ENCODE measurements around the gene USP32. TPM values are rescaled to one million over a fixed set of nuclear protein-coding genes. Genes with fewer than 3 reads are reported as not detected.

USP32 gene
- total RNA-seq, 1 donor from 2014 or later, result 39.7 TPM

- Histone ChIP-seq H3K9me3 (ENCODE audit: control insufficient read depth in 3 of 3, low read length in 3 of 3) (no peaks in the 10 kb centered on the region), H3K27ac (ENCODE audit: low read depth, low read length) (no peak overlapping the region), H3K9ac (ENCODE audit: low read depth in 1 of 3, low read length in 3 of 3) (no peak overlapping the region), H3K27me3 (ENCODE audit: control insufficient read depth in 3 of 3, insufficient read depth in 3 of 3, low read length in 3 of 3) (no peaks in the 10 kb centered on the region), H3K36me3 (ENCODE audit: control insufficient read depth in 3 of 3, insufficient read depth in 3 of 3, low read length in 3 of 3) (peaks cover 0 to 4% (median 3%) of the 10 kb centered on the region in 3 donors), H3K4me3 (ENCODE audit: low read length in 3 of 3) (no peak overlapping the region), H3K4me1 (ENCODE audit: control insufficient read depth in 3 of 3, insufficient read depth in 3 of 3, low read length in 3 of 3) (no peaks in the 10 kb centered on the region)
Observed at GRCh38 chr17:60293580-60294335, 98.2 kb downstream of the USP32 start.

- Histone ChIP-seq H3K9me3 (ENCODE audit: control insufficient read depth in 3 of 3, low read length in 3 of 3) (no peaks in the 10 kb centered on the region), H3K36me3 (ENCODE audit: control insufficient read depth in 3 of 3, insufficient read depth in 3 of 3, low read length in 3 of 3) (peaks cover 0 to 4% (median 3%) of the 10 kb centered on the region in 3 donors), H3K27ac (ENCODE audit: low read depth, low read length) (no peak overlapping the region), H3K27me3 (ENCODE audit: control insufficient read depth in 3 of 3, insufficient read depth in 3 of 3, low read length in 3 of 3) (no peaks in the 10 kb centered on the region), H3K9ac (ENCODE audit: low read depth in 1 of 3, low read length in 3 of 3) (no peak overlapping the region), H3K4me3 (ENCODE audit: low read length in 3 of 3) (no peak overlapping the region), H3K4me1 (ENCODE audit: control insufficient read depth in 3 of 3, insufficient read depth in 3 of 3, low read length in 3 of 3) (no peaks in the 10 kb centered on the region)
Observed at GRCh38 chr17:60292697-60293096, 99.2 kb downstream of the USP32 start.

- Histone ChIP-seq H3K4me3 (ENCODE audit: low read length in 3 of 3) (no peak overlapping the region), H3K9ac (ENCODE audit: low read depth in 1 of 3, low read length in 3 of 3) (no peak overlapping the region), H3K9me3 (ENCODE audit: control insufficient read depth in 3 of 3, low read length in 3 of 3) (no peaks in the 10 kb centered on the region), H3K4me1 (ENCODE audit: control insufficient read depth in 3 of 3, insufficient read depth in 3 of 3, low read length in 3 of 3) (no peaks in the 10 kb centered on the region), H3K27ac (ENCODE audit: low read depth, low read length) (no peak overlapping the region), H3K27me3 (ENCODE audit: control insufficient read depth in 3 of 3, insufficient read depth in 3 of 3, low read length in 3 of 3) (no peaks in the 10 kb centered on the region), H3K36me3 (ENCODE audit: control insufficient read depth in 3 of 3, insufficient read depth in 3 of 3, low read length in 3 of 3) (peaks cover 0 to 4% (median 0%) of the 10 kb centered on the region in 3 donors)
Observed at GRCh38 chr17:60284709-60285108, 107.2 kb downstream of the USP32 start.

GRCh38 chr17:60283816-60284215 is 108.1 kb downstream of the USP32 start:
- Histone ChIP-seq H3K9me3 (ENCODE audit: control insufficient read depth in 3 of 3, low read length in 3 of 3) (no peaks in the 10 kb centered on the region), H3K27ac (ENCODE audit: low read depth, low read length) (no peak overlapping the region), H3K4me3 (ENCODE audit: low read length in 3 of 3) (no peak overlapping the region), H3K27me3 (ENCODE audit: control insufficient read depth in 3 of 3, insufficient read depth in 3 of 3, low read length in 3 of 3) (no peaks in the 10 kb centered on the region), H3K9ac (ENCODE audit: low read depth in 1 of 3, low read length in 3 of 3) (no peak overlapping the region), H3K4me1 (ENCODE audit: control insufficient read depth in 3 of 3, insufficient read depth in 3 of 3, low read length in 3 of 3) (no peaks in the 10 kb centered on the region), H3K36me3 (ENCODE audit: control insufficient read depth in 3 of 3, insufficient read depth in 3 of 3, low read length in 3 of 3) (peaks cover 0 to 4% (median 0%) of the 10 kb centered on the region in 3 donors)

- H3K4me3 ChIP-seq (ENCODE audit: low read length in 3 of 3), result no peak overlapping the region
- no peaks in the 10 kb centered on the region for H3K27me3 ChIP-seq (ENCODE audit: control insufficient read depth in 3 of 3, insufficient read depth in 3 of 3, low read length in 3 of 3)
- H3K27ac ChIP-seq (ENCODE audit: low read depth, low read length), result no peak overlapping the region
- H3K36me3 ChIP-seq (ENCODE audit: control insufficient read depth in 3 of 3, insufficient read depth in 3 of 3, low read length in 3 of 3), result no peaks in the 10 kb centered on the region
- H3K4me1 ChIP-seq (ENCODE audit: control insufficient read depth in 3 of 3, insufficient read depth in 3 of 3, low read length in 3 of 3), result no peaks in the 10 kb centered on the region
- H3K9me3 ChIP-seq (ENCODE audit: control insufficient read depth in 3 of 3, low read length in 3 of 3), result no peaks in the 10 kb centered on the region
- H3K9ac ChIP-seq (ENCODE audit: low read depth in 1 of 3, low read length in 3 of 3), result no peak overlapping the region
Observed at GRCh38 chr17:60280673-60281072, 111.3 kb downstream of the USP32 start.

- H3K36me3 ChIP-seq (ENCODE audit: control insufficient read depth in 3 of 3, insufficient read depth in 3 of 3, low read length in 3 of 3), result no peaks in the 10 kb centered on the region
- no peaks in the 10 kb centered on the region for H3K4me1 ChIP-seq (ENCODE audit: control insufficient read depth in 3 of 3, insufficient read depth in 3 of 3, low read length in 3 of 3)
- no peaks in the 10 kb centered on the region for H3K9me3 ChIP-seq (ENCODE audit: control insufficient read depth in 3 of 3, low read length in 3 of 3)
- H3K9ac ChIP-seq (ENCODE audit: low read depth in 1 of 3, low read length in 3 of 3), result no peak overlapping the region
- H3K27me3 ChIP-seq (ENCODE audit: control insufficient read depth in 3 of 3, insufficient read depth in 3 of 3, low read length in 3 of 3), result no peaks in the 10 kb centered on the region
- H3K4me3 ChIP-seq (ENCODE audit: low read length in 3 of 3), result no peak overlapping the region
- H3K27ac ChIP-seq (ENCODE audit: low read depth, low read length), result no peak overlapping the region
Observed at GRCh38 chr17:60278237-60278636, 113.7 kb downstream of the USP32 start.

- Histone ChIP-seq H3K9ac (ENCODE audit: low read depth in 1 of 3, low read length in 3 of 3) (no peak overlapping the region), H3K27me3 (ENCODE audit: control insufficient read depth in 3 of 3, insufficient read depth in 3 of 3, low read length in 3 of 3) (no peaks in the 10 kb centered on the region), H3K9me3 (ENCODE audit: control insufficient read depth in 3 of 3, low read length in 3 of 3) (no peaks in the 10 kb centered on the region), H3K36me3 (ENCODE audit: control insufficient read depth in 3 of 3, insufficient read depth in 3 of 3, low read length in 3 of 3) (no peaks in the 10 kb centered on the region), H3K4me3 (ENCODE audit: low read length in 3 of 3) (no peak overlapping the region), H3K27ac (ENCODE audit: low read depth, low read length) (no peak overlapping the region), H3K4me1 (ENCODE audit: control insufficient read depth in 3 of 3, insufficient read depth in 3 of 3, low read length in 3 of 3) (no peaks in the 10 kb centered on the region)
Observed at GRCh38 chr17:60277258-60277657, 114.7 kb downstream of the USP32 start.

GRCh38 chr17:60269417-60269816 is 122.5 kb downstream of the USP32 start:
- Histone ChIP-seq H3K9ac (ENCODE audit: low read depth in 1 of 3, low read length in 3 of 3) (no peak overlapping the region), H3K4me1 (ENCODE audit: control insufficient read depth in 3 of 3, insufficient read depth in 3 of 3, low read length in 3 of 3) (no peaks in the 10 kb centered on the region), H3K36me3 (ENCODE audit: control insufficient read depth in 3 of 3, insufficient read depth in 3 of 3, low read length in 3 of 3) (peaks cover 1 to 14% (median 2%) of the 10 kb centered on the region in 3 donors)

GRCh38 chr17:60260540-60260939 is 131.4 kb downstream of the USP32 start:
- H3K9me3 ChIP-seq (ENCODE audit: control insufficient read depth in 3 of 3, low read length in 3 of 3), result no peaks in the 10 kb centered on the region
- no peak overlapping the region for H3K27ac ChIP-seq (ENCODE audit: low read depth, low read length)
- H3K36me3 ChIP-seq (ENCODE audit: control insufficient read depth in 3 of 3, insufficient read depth in 3 of 3, low read length in 3 of 3), result peaks cover 6 to 11% (median 9%) of the 10 kb centered on the region in 3 donors
- H3K4me1 ChIP-seq (ENCODE audit: control insufficient read depth in 3 of 3, insufficient read depth in 3 of 3, low read length in 3 of 3), result no peaks in the 10 kb centered on the region
- H3K27me3 ChIP-seq (ENCODE audit: control insufficient read depth in 3 of 3, insufficient read depth in 3 of 3, low read length in 3 of 3), result no peaks in the 10 kb centered on the region
- no peak overlapping the region for H3K9ac ChIP-seq (ENCODE audit: low read depth in 1 of 3, low read length in 3 of 3)
- no peak overlapping the region for H3K4me3 ChIP-seq (ENCODE audit: low read length in 3 of 3)

More at GRCh38 chr17:60269417-60269816, 122.5 kb downstream of the USP32 start:
- no peak overlapping the region for H3K4me3 ChIP-seq (ENCODE audit: low read length in 3 of 3)
- H3K27ac ChIP-seq (ENCODE audit: low read depth, low read length), result no peak overlapping the region
- H3K27me3 ChIP-seq (ENCODE audit: control insufficient read depth in 3 of 3, insufficient read depth in 3 of 3, low read length in 3 of 3), result no peaks in the 10 kb centered on the region
- no peaks in the 10 kb centered on the region for H3K9me3 ChIP-seq (ENCODE audit: control insufficient read depth in 3 of 3, low read length in 3 of 3)

GRCh38 chr17:60258313-60258712 is 133.6 kb downstream of the USP32 start:
- Histone ChIP-seq H3K27me3 (ENCODE audit: control insufficient read depth in 3 of 3, insufficient read depth in 3 of 3, low read length in 3 of 3) (no peaks in the 10 kb centered on the region), H3K27ac (ENCODE audit: low read depth, low read length) (no peak overlapping the region), H3K4me1 (ENCODE audit: control insufficient read depth in 3 of 3, insufficient read depth in 3 of 3, low read length in 3 of 3) (no peaks in the 10 kb centered on the region), H3K36me3 (ENCODE audit: control insufficient read depth in 3 of 3, insufficient read depth in 3 of 3, low read length in 3 of 3) (peaks cover 3 to 16% (median 4%) of the 10 kb centered on the region in 3 donors), H3K9me3 (ENCODE audit: control insufficient read depth in 3 of 3, low read length in 3 of 3) (no peaks in the 10 kb centered on the region), H3K9ac (ENCODE audit: low read depth in 1 of 3, low read length in 3 of 3) (no peak overlapping the region), H3K4me3 (ENCODE audit: low read length in 3 of 3) (no peak overlapping the region)
